Neural cell (in vitro differentiated cells): ENCODE data around the gene LMOD1. TPM values are rescaled to one million over a fixed set of nuclear protein-coding genes. Genes with fewer than 3 reads are reported as not detected.

Source experiments
- H2AFZ ChIP-seq: fragments of 200-600, 300-800 bp; sonication (generic), shearing (Covaris generic); 2 replicates; pipeline ENCODE4 v1.6.0; 2014; ENCODE audit warnings: low read depth, mild to moderate bottlenecking, antibody characterized with exemption, low read length, moderate library complexity
- H3F3A ChIP-seq: fragments of 200-600 bp; shearing (Covaris generic); 2 replicates; pipeline ENCODE4 v1.6.1; 2016; ENCODE audit warnings: mild to moderate bottlenecking, moderate library complexity, mixed read lengths, antibody characterized with exemption, low read length; ENCODE audit not compliant: insufficient read depth, poor library complexity, severe bottlenecking
- H3K27ac ChIP-seq: fragments of 200-600, 300-800 bp; sonication (generic), shearing (Covaris generic); 2 replicates; pipeline ENCODE4 v1.5.1; 2014; ENCODE audit warnings: mild to moderate bottlenecking, low read length, moderate library complexity
- H3K27me3 ChIP-seq: fragments of 300-800, 200-600 bp; sonication (generic), shearing (Covaris generic); 2 replicates; pipeline ENCODE4 v1.6.0; 2014; ENCODE audit warnings: mild to moderate bottlenecking, low read depth, low read length, moderate library complexity; ENCODE audit not compliant: insufficient read depth
- H3K36me3 ChIP-seq: fragments of 300-800, 200-600 bp; sonication (generic), shearing (Covaris generic); 2 replicates; pipeline ENCODE4 v1.5.1; 2014; ENCODE audit warnings: mild to moderate bottlenecking, antibody characterized with exemption, low read length, moderate library complexity; ENCODE audit not compliant: insufficient read depth
- H3K4me2 ChIP-seq: fragments of 300-800, 200-600 bp; sonication (generic), shearing (Covaris generic); 2 replicates; pipeline ENCODE4 v1.6.0; 2014; ENCODE audit warnings: mild to moderate bottlenecking, low read length
- H3K4me3 ChIP-seq: fragments of 300-800, 200-600 bp; sonication (generic), shearing (Covaris generic); 2 replicates; pipeline ENCODE4 v1.5.1; 2014; ENCODE audit warnings: mild to moderate bottlenecking, low read length, moderate library complexity
- H3K79me2 ChIP-seq: fragments of 200-600 bp; shearing (Covaris generic); replicated peaks from 2 replicates; pipeline ENCODE4 v1.6.0; 2014; ENCODE audit warnings: mild to moderate bottlenecking, low read length, moderate library complexity; ENCODE audit not compliant: insufficient read depth
- H3K9ac ChIP-seq: fragments of 300-800, 200-600 bp; sonication (generic), shearing (Covaris generic); 2 replicates; pipeline ENCODE4 v1.6.1; 2016; ENCODE audit warnings: mild to moderate bottlenecking, low read length, mixed read lengths
- H3K9me2 ChIP-seq: fragments of 200-600 bp; shearing (Covaris generic); 2 replicates; pipeline ENCODE4 v1.6.1; 2016; ENCODE audit warnings: mild to moderate bottlenecking, low read length, mixed read lengths; ENCODE audit not compliant: insufficient read depth
- H3K9me3 ChIP-seq: fragments of 200-600, 300-800 bp; sonication (generic), shearing (Covaris generic); 2 replicates; pipeline ENCODE4 v1.6.1; 2016; ENCODE audit warnings: mild to moderate bottlenecking, mixed run types, low read length, moderate library complexity, mixed read lengths
- H4K20me1 ChIP-seq: fragments of 200-600 bp; shearing (Covaris generic); 2 replicates; pipeline ENCODE4 v1.6.1; 2016; ENCODE audit warnings: mild to moderate bottlenecking, mixed run types; ENCODE audit not compliant: insufficient read depth
- CTCF ChIP-seq: fragments of 450-650 bp; IDR thresholded peaks from 2 replicates; pipeline ENCODE4 v1.5.1; 2014; ENCODE audit warnings: antibody characterized with exemption, mild to moderate bottlenecking, moderate library complexity; ENCODE audit not compliant: poor library complexity, severe bottlenecking
- EP300 ChIP-seq: fragments of 450-650 bp; conservative IDR thresholded peaks from 2 replicates; pipeline ENCODE4 v1.6.1; 2014; ENCODE audit warnings: antibody characterized with exemption, mild to moderate bottlenecking, moderate library complexity; ENCODE audit not compliant: poor library complexity, severe bottlenecking
- EZH2 ChIP-seq: fragments of 200-600, 300-800 bp; shearing (Covaris generic), sonication (generic); IDR thresholded peaks from 2 replicates; pipeline ENCODE4 v1.6.1; 2014; ENCODE audit warnings: antibody characterized with exemption, low read length, borderline replicate concordance, mild to moderate bottlenecking; ENCODE audit not compliant: insufficient read depth, poor library complexity, severe bottlenecking
- MXI1 ChIP-seq: fragments of 450-650 bp; conservative IDR thresholded peaks from 2 replicates; pipeline ENCODE4 v1.6.1; 2014; ENCODE audit warnings: antibody characterized with exemption, mild to moderate bottlenecking; ENCODE audit not compliant: poor library complexity, severe bottlenecking
- POLR2AphosphoS5 ChIP-seq: IDR thresholded peaks from 2 replicates; pipeline ENCODE4 v1.6.1; 2012
- RAD21 ChIP-seq: fragments of 450-650 bp; conservative IDR thresholded peaks from 2 replicates; pipeline ENCODE4 v1.6.1; 2014; ENCODE audit warnings: antibody characterized with exemption, mild to moderate bottlenecking, moderate library complexity
- REST ChIP-seq: IDR thresholded peaks from 2 replicates; pipeline ENCODE4 v1.6.1; 2012; ENCODE audit warnings: borderline replicate concordance
- SMC3 ChIP-seq: fragments of 450-650 bp; conservative IDR thresholded peaks from 2 replicates; pipeline ENCODE4 v1.6.1; 2014; ENCODE audit warnings: antibody characterized with exemption, mild to moderate bottlenecking, moderate library complexity; ENCODE audit not compliant: poor library complexity
- TAF1 ChIP-seq: IDR thresholded peaks from 2 replicates; pipeline ENCODE4 v1.6.1; 2012; ENCODE audit warnings: low read depth
- polyA plus RNA-seq: library from polyadenylated mRNA; depleted of rRNA; stranded (reverse); fragments of >200 nt; gene quantifications from 2 replicates; pipeline ENCODE4 v1.2.3, GENCODE V29; 2014

LMOD1 gene
- polyA plus RNA-seq, 1 donor from 2014 or later: not detected

- no peak for TF ChIP-seq EP300
Observed at GRCh38 chr1:201895913-201896807, 50.2 kb downstream of the LMOD1 start (continued).

GRCh38 chr1:201895120-201895665, 51.2 kb downstream of the LMOD1 start:
- TF ChIP-seq REST (no peak), SMC3 (no peak), EP300 (no peak), POLR2AphosphoS5 (no peak), RAD21 (no peak)
- no peaks in the 10 kb centered on the region for H4K20me1 ChIP-seq
- no peaks in the 10 kb centered on the region for H3K79me2 ChIP-seq
- no peak overlapping the region for H3K4me2 ChIP-seq
- no peaks in the 10 kb centered on the region for H3K9me3 ChIP-seq
- H3K4me3 ChIP-seq: no peak overlapping the region
- no peak overlapping the region for H3K9ac ChIP-seq
- H3K27ac ChIP-seq: no peak overlapping the region
- H3K27me3 ChIP-seq: no peaks in the 10 kb centered on the region
- H3K36me3 ChIP-seq: no peaks in the 10 kb centered on the region
- no peaks in the 10 kb centered on the region for H3F3A ChIP-seq
- H2AFZ ChIP-seq: no peak overlapping the region
- H3K9me2 ChIP-seq: no peaks in the 10 kb centered on the region

- Histone ChIP-seq H3K4me3 (no peak overlapping the region), H3K27me3 (peaks cover 5% of the 10 kb centered on the region), H3F3A (no peaks in the 10 kb centered on the region), H3K9me3 (no peaks in the 10 kb centered on the region), H3K9ac (no peak overlapping the region), H4K20me1 (no peaks in the 10 kb centered on the region), H3K27ac (no peak overlapping the region), H3K36me3 (no peaks in the 10 kb centered on the region), H3K4me2 (no peak overlapping the region), H3K9me2 (no peaks in the 10 kb centered on the region), H2AFZ (no peak overlapping the region), H3K79me2 (no peaks in the 10 kb centered on the region)
- TF ChIP-seq CTCF: no peak
- no peak for TF ChIP-seq REST
- TF ChIP-seq RAD21: no peak
- TF ChIP-seq MXI1: no peak
- no peak for TF ChIP-seq TAF1
- TF ChIP-seq SMC3: no peak
- TF ChIP-seq EP300: no peak
- no peak for TF ChIP-seq EZH2
- TF ChIP-seq POLR2AphosphoS5: no peak
Observed at GRCh38 chr1:201894343-201895119, 51.8 kb downstream of the LMOD1 start.
